ENCODE measurements around the gene GABBR2. TPM values are rescaled to one million over a fixed set of nuclear protein-coding genes. Genes with fewer than 3 reads are reported as not detected.
A peak's percentile ranks its signal among the peaks of the same experiment; 100 is the strongest.

The GABBR2 gene
- total and polyA plus RNA-seq, 9 of the 15 experiments (the other 6 are each of a cell fraction or from before 2014, with no cell fraction given): 0.15 to 1.9 (median 0.32) TPM

- no peak for TF ChIP-seq BDP1 (IDR thresholded peaks at IDR 0.05; ENCODE audit: insufficient read depth, insufficient read length)
- peak; percentile 23 for TF ChIP-seq TBP (optimal IDR thresholded peaks at IDR 0.05; ENCODE audit: low read depth, low read length)
- no peak for TF ChIP-seq ZBTB49 (CRISPR knock-in tag; IDR thresholded peaks at IDR 0.05; ENCODE audit: borderline replicate concordance)
- TF ChIP-seq KDM1A (IDR thresholded peaks at IDR 0.05): peak; percentile 95
- TF ChIP-seq RCOR1 (IDR thresholded peaks at IDR 0.05; ENCODE audit: borderline replicate concordance in 1 of 2, low read depth in 2 of 2, low read length in 2 of 2): peak; percentile 61 to 83; a peak in 3 of 4 replicates
- peak; percentile 97 for TF ChIP-seq TCF3 (CRISPR knock-in tag; IDR thresholded peaks at IDR 0.05)
- peak; percentile 87 for TF ChIP-seq MAX (CRISPR knock-in tag; IDR thresholded peaks at IDR 0.05)
- TF ChIP-seq ETV5 (CRISPR knock-in tag; IDR thresholded peaks at IDR 0.05; ENCODE audit: low read depth): peak; percentile 44; the same call in 1 of the 2 replicates
- TF ChIP-seq TAF9B (IDR thresholded peaks at IDR 0.05; ENCODE audit: partially characterized antibody): peak; percentile 48
- TF ChIP-seq HSF4 (CRISPR knock-in tag; IDR thresholded peaks at IDR 0.05; ENCODE audit: borderline replicate concordance): no peak
- TF ChIP-seq STAT5A (IDR thresholded peaks at IDR 0.05; ENCODE audit: borderline replicate concordance, low read length): peak; percentile 73; the same call in 1 of the 2 replicates
- peak; percentile 50 for TF ChIP-seq EP400 (IDR thresholded peaks at IDR 0.05)
- no peak for TF ChIP-seq CHD2 (IDR thresholded peaks at IDR 0.05; ENCODE audit: low read depth, low read length)
- TF ChIP-seq RERE (CRISPR knock-in tag; IDR thresholded peaks at IDR 0.05; ENCODE audit: borderline replicate concordance): no peak
- no peak for TF ChIP-seq IFI16 (CRISPR knock-in tag; IDR thresholded peaks at IDR 0.05)
- no peak for TF ChIP-seq E2F6 (IDR thresholded peaks at IDR 0.05; ENCODE audit: borderline replicate concordance in 1 of 2, extremely low read depth in 1 of 2, insufficient read depth in 1 of 2, insufficient read length in 1 of 2, low read depth in 1 of 2, low read length in 1 of 2, poor library complexity in 1 of 2, severe bottlenecking in 1 of 2)
- peak; percentile 57; the same call in 1 of the 2 replicates for TF ChIP-seq ZNF12 (CRISPR knock-in tag; IDR thresholded peaks at IDR 0.05)
- no peak for TF ChIP-seq CCAR2 (IDR thresholded peaks at IDR 0.05; ENCODE audit: low read depth, low read length)
These were observed 340.2 kb downstream of the GABBR2 start (continued) for GRCh38 chr9:98368366-98369065.

All from K562 (cell line).